Keratinocyte (primary cell): ENCODE results near the gene IMPDH2. TPM values are rescaled to one million over a fixed set of nuclear protein-coding genes. Genes with fewer than 3 reads are reported as not detected.
A peak's percentile ranks its signal among the peaks of the same experiment; 100 is the strongest.

Experiments
- DNase-seq: peaks from one replicate; pipeline ENCODE4 v3.0.0-alpha.2; 2011; ENCODE audit warnings: low read depth, missing footprints, low spot score
- FAIRE-seq: peaks from 2 replicates; lab custom pipeline; 2011; peaks lifted over from hg19 to GRCh38; lab: Jason Lieb, UNC
- H2AFZ ChIP-seq: 2 replicates; pipeline ENCODE4 v1.6.0; 2012; ENCODE audit warnings: low read length, control low read depth, inconsistent platforms; ENCODE audit not compliant: control insufficient read depth
- H3K27ac ChIP-seq: 2 replicates; pipeline ENCODE4 v1.5.1; 2011; ENCODE audit warnings: low read length; ENCODE audit not compliant: control insufficient read depth, insufficient read depth
- H3K27me3 ChIP-seq: 3 replicates; pipeline ENCODE4 v1.6.0; 2011; ENCODE audit warnings: low read length; ENCODE audit not compliant: control insufficient read depth, insufficient read depth; ENCODE audit errors: extremely low read depth
- H3K36me3 ChIP-seq, 2 experiments: 2 replicates in 1 of 2; 3 replicates in 1 of 2; pipeline ENCODE4 v1.5.1; 2011; ENCODE audit warnings: low read length in 2 of 2, mild to moderate bottlenecking in 1 of 2; ENCODE audit not compliant: control insufficient read depth in 2 of 2, insufficient read depth in 2 of 2; ENCODE audit errors: extremely low read depth in 1 of 2
- H3K4me1 ChIP-seq: 3 replicates; pipeline ENCODE4 v1.5.1; 2011; ENCODE audit warnings: low read length; ENCODE audit not compliant: control insufficient read depth, insufficient read depth; ENCODE audit errors: extremely low read depth
- H3K4me2 ChIP-seq: 3 replicates; pipeline ENCODE4 v1.6.0; 2011; ENCODE audit warnings: low read depth, low read length; ENCODE audit not compliant: control insufficient read depth, insufficient read depth; ENCODE audit errors: extremely low read depth
- H3K4me3 ChIP-seq, 3 experiments: fragments of 200-600 bp in 1 of 3; sonication (generic) in 1 of 3; 2 replicates in 2 of 3; 3 replicates in 1 of 3; pipeline ENCODE4 v1.5.1; 2011 to 2016; ENCODE audit warnings: low read length in 3 of 3, mild to moderate bottlenecking in 3 of 3, control low read depth in 2 of 3, inconsistent platforms in 1 of 3, low read depth in 1 of 3, mixed read lengths in 1 of 3, mixed run types in 1 of 3, moderate library complexity in 1 of 3; ENCODE audit not compliant: control insufficient read depth in 2 of 3, insufficient read depth in 2 of 3; ENCODE audit errors: extremely low read depth in 1 of 3
- H3K79me2 ChIP-seq: 2 replicates; pipeline ENCODE4 v1.6.0; 2012; ENCODE audit warnings: low read length; ENCODE audit not compliant: control insufficient read depth, insufficient read depth
- H3K9ac ChIP-seq: 3 replicates; pipeline ENCODE4 v1.6.0; 2011; ENCODE audit warnings: low read length; ENCODE audit not compliant: control insufficient read depth, insufficient read depth; ENCODE audit errors: extremely low read depth
- H3K9me1 ChIP-seq: 3 replicates; pipeline ENCODE4 v1.6.0; 2011; ENCODE audit warnings: low read length; ENCODE audit not compliant: control insufficient read depth, insufficient read depth; ENCODE audit errors: extremely low read depth
- H3K9me3 ChIP-seq: 2 replicates; pipeline ENCODE4 v1.5.1; 2012; ENCODE audit warnings: low read depth, low read length; ENCODE audit not compliant: control insufficient read depth
- H4K20me1 ChIP-seq: 3 replicates; pipeline ENCODE4 v1.6.0; 2011; ENCODE audit warnings: low read length; ENCODE audit not compliant: control insufficient read depth, insufficient read depth; ENCODE audit errors: extremely low read depth
- CTCF ChIP-seq, 3 experiments: IDR thresholded peaks in 1 of 3; conservative IDR thresholded peaks in 1 of 3; optimal IDR thresholded peaks in 1 of 3; 2 replicates in 2 of 3; 3 replicates in 1 of 3; pipeline versions ENCODE3 to v1.5.1; 2011; ENCODE audit warnings: low read length in 3 of 3, mild to moderate bottlenecking in 3 of 3, moderate library complexity in 2 of 3, control low read depth in 1 of 3, inconsistent platforms in 1 of 3; ENCODE audit not compliant: insufficient read depth in 2 of 3; ENCODE audit errors: extremely low read depth in 1 of 3
- EZH2 ChIP-seq: IDR thresholded peaks from one replicate; pipeline ENCODE4 v1.6.1; 2012; ENCODE audit warnings: inconsistent platforms, mild to moderate bottlenecking, low read length, moderate library complexity
- dilution Hi-C: fragments of 300-500 bp; cut with MboI; formaldehyde crosslinking; loops from one replicate; pipeline ENCODE4 v1.7.0; 2020; ENCODE audit warnings: low sequenced_read_pairs; ENCODE audit not compliant: extremely low pct_ligation_motif_present
- polyA plus RNA-seq, 5 experiments: library from polyadenylated mRNA; depleted of rRNA in 3 of 5; stranded (reverse) in 3 of 5; stranded (forward) in 1 of 5; unstranded in 1 of 5; fragments of >200 nt; gene quantifications; 1 replicate in 1 of 5; 2 replicates in 3 of 5; 3 replicates in 1 of 5; pipeline versions ENCODE4 v1.2.1 to v1.2.3, GENCODE V29; 2011 to 2012; ENCODE audit warnings: missing spikeins in 2 of 5, low read depth in 1 of 5, low replicate concordance in 1 of 5

IMPDH2 gene
- polyA plus RNA-seq, 1 donor (not counting 4 experiments of a cell fraction or from before 2014, with no cell fraction given): 221 TPM

GRCh38 chr3:49028298-49028672 is 913 bp downstream of the IMPDH2 start:
- Histone ChIP-seq H4K20me1 (peaks cover 4% of the 10 kb centered on the region), H3K9ac (peak overlapping the region; percentile 93), H3K79me2 (peaks cover 52% of the 10 kb centered on the region), H3K27me3 (no peaks in the 10 kb centered on the region), H3K9me1 (peaks cover 3% of the 10 kb centered on the region), H3K36me3 (peaks cover 45 to 66% of the 10 kb centered on the region in 2 experiments), H3K9me3 (no peaks in the 10 kb centered on the region), H3K27ac (peak overlapping the region; percentile 81), H3K4me1 (peaks cover 22% of the 10 kb centered on the region), H3K4me3 (peak overlapping the region; percentile 57 to 94 (median 83)), H2AFZ (no peak overlapping the region), H3K4me2 (peak overlapping the region; percentile 85)
- dilution Hi-C loops: no loop called here
- DNase-seq (no peak), FAIRE-seq (no peak)
- TF ChIP-seq EZH2 (no peak), CTCF (optimal IDR thresholded peaks at IDR 0.05 in 1 of 3, IDR thresholded peaks at IDR 0.05 in 1 of 3, conservative IDR thresholded peaks at IDR 0.05 in 1 of 3; ENCODE audit: extremely low read depth in 1 of 3, insufficient read depth in 2 of 3, low read length in 3 of 3) (no peak)

- dilution Hi-C loops: no loop called here
- no peaks in the 10 kb centered on the region for H3K27me3 ChIP-seq
- H2AFZ ChIP-seq: no peak overlapping the region
- H3K27ac ChIP-seq: no peak overlapping the region
- H3K36me3 ChIP-seq: peaks cover 38 to 61% of the 10 kb centered on the region in 2 experiments
- H3K4me3 ChIP-seq: peak overlapping the region in 1 of 3 experiments; percentile 94
- no peak overlapping the region for H3K9ac ChIP-seq
- peaks cover 4% of the 10 kb centered on the region for H4K20me1 ChIP-seq
- TF ChIP-seq EZH2 (no peak), CTCF (optimal IDR thresholded peaks at IDR 0.05 in 1 of 3, IDR thresholded peaks at IDR 0.05 in 1 of 3, conservative IDR thresholded peaks at IDR 0.05 in 1 of 3; ENCODE audit: extremely low read depth in 1 of 3, insufficient read depth in 2 of 3, low read length in 3 of 3) (no peak)
- DNase-seq (no peak), FAIRE-seq (no peak)
- peaks cover 3% of the 10 kb centered on the region for H3K9me1 ChIP-seq
- H3K4me2 ChIP-seq: peak overlapping the region; percentile 85
- peaks cover 29% of the 10 kb centered on the region for H3K4me1 ChIP-seq
- no peaks in the 10 kb centered on the region for H3K9me3 ChIP-seq
- H3K79me2 ChIP-seq: peaks cover 58% of the 10 kb centered on the region
Measured at GRCh38 chr3:49027634-49028033, 1.6 kb downstream of the IMPDH2 start.
